ENCODE measurements around the gene RIPOR2. TPM values are rescaled to one million over a fixed set of nuclear protein-coding genes. Genes with fewer than 3 reads are reported as not detected.

The RIPOR2 gene
- total RNA-seq, 1 experiment from 2014 or later: 5.0 TPM

DNA sequence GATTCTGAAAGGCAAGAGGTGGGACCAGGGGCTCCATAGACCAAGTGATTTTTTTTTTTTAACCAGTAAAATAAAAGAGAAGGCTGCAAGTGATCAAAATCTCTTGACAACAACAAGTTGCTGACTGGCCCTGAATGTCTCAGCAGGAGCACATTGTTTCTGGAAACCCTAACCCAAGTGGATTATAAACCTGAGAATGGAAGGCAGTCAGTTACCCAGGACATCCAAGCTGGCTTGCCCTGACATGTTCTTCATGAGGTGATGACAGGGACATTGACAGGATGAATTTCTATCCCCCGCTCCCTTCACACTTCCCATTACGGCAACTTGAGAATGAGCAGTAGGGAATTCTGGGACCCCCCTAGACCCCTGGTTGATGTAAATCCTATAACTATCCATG, 49.6 kb upstream of the RIPOR2 start:
- Histone ChIP-seq H3K4me1 (ENCODE audit: insufficient read depth, low read length) (peaks cover 15% of the 10 kb centered on the region; the same call in 1 of the 2 replicates), H3K27me3 (ENCODE audit: insufficient read depth, low read length) (no peaks in the 10 kb centered on the region), H2BK5ac (ENCODE audit: insufficient read length, low read length) (no peak overlapping the region), H3K14ac (ENCODE audit: insufficient read depth, low read length) (no peak overlapping the region), H3K18ac (ENCODE audit: insufficient read length, low read depth, low read length) (no peak overlapping the region), H4K20me1 (ENCODE audit: control insufficient read depth, insufficient read depth, insufficient read length) (no peaks in the 10 kb centered on the region), H2BK120ac (ENCODE audit: low read depth, low read length, poor library complexity, severe bottlenecking) (peak overlapping the region; percentile 83), H3K27ac (ENCODE audit: insufficient read length, low read depth, low read length) (peak overlapping the region; percentile 65), H3K56ac (ENCODE audit: insufficient read length, low read depth, low read length) (no peak overlapping the region), H2AK5ac (ENCODE audit: insufficient read length, low read length) (no peak overlapping the region), H3K23ac (ENCODE audit: insufficient read length, low read depth, low read length) (no peak overlapping the region), H3T11ph (ENCODE audit: low read length) (no peak overlapping the region), H3K9ac (ENCODE audit: extremely low read depth, insufficient read length, low read length) (no peak overlapping the region), H3K79me1 (ENCODE audit: insufficient read depth, low read depth, low read length, poor library complexity, severe bottlenecking) (no peaks in the 10 kb centered on the region), H2BK20ac (ENCODE audit: low read depth, low read length, poor library complexity, severe bottlenecking) (no peak overlapping the region), H3K4ac (ENCODE audit: low read depth, low read length) (no peak overlapping the region; the same call in 1 of the 2 replicates), H2BK12ac (ENCODE audit: insufficient read length, low read depth, low read length) (no peak overlapping the region), H4K8ac (replicated peaks; ENCODE audit: insufficient read length, low read depth, low read length) (no peak overlapping the region), H3K79me2 (ENCODE audit: insufficient read depth, low read length) (no peaks in the 10 kb centered on the region), H4K5ac (ENCODE audit: insufficient read length, low read depth, low read length) (no peak overlapping the region), H2BK15ac (ENCODE audit: low read depth, low read length) (no peak overlapping the region; the same call in 1 of the 2 replicates), H4K91ac (ENCODE audit: insufficient read length, low read depth, low read length) (no peak overlapping the region), H3K4me2 (ENCODE audit: insufficient read depth, insufficient read length, low read length) (no peak overlapping the region), H2AFZ (ENCODE audit: low read length) (no peak overlapping the region), H3K23me2 (ENCODE audit: insufficient read length, low read depth, low read length, poor library complexity, severe bottlenecking) (no peaks in the 10 kb centered on the region), H3K9me3 (ENCODE audit: control insufficient read depth, low read depth, low read length) (no peaks in the 10 kb centered on the region)
- peak overlapping the region in 1 of 2 experiments; percentile 40; a peak in 2 of 5 replicates for H3K4me3 Mint-ChIP-seq
- no peaks in the 10 kb centered on the region; the same call in 1 of the 2 replicates for H3K27me3 Mint-ChIP-seq (ENCODE audit: low read depth)
- H3K36me3 Mint-ChIP-seq (ENCODE audit: insufficient read depth in 1 of 3, low read depth in 3 of 3): peaks cover 12 to 22% (median 13%) of the 10 kb centered on the region in 3 experiments
- peak; percentile 67 for DNase-seq
- TF ChIP-seq, protein P1, sequence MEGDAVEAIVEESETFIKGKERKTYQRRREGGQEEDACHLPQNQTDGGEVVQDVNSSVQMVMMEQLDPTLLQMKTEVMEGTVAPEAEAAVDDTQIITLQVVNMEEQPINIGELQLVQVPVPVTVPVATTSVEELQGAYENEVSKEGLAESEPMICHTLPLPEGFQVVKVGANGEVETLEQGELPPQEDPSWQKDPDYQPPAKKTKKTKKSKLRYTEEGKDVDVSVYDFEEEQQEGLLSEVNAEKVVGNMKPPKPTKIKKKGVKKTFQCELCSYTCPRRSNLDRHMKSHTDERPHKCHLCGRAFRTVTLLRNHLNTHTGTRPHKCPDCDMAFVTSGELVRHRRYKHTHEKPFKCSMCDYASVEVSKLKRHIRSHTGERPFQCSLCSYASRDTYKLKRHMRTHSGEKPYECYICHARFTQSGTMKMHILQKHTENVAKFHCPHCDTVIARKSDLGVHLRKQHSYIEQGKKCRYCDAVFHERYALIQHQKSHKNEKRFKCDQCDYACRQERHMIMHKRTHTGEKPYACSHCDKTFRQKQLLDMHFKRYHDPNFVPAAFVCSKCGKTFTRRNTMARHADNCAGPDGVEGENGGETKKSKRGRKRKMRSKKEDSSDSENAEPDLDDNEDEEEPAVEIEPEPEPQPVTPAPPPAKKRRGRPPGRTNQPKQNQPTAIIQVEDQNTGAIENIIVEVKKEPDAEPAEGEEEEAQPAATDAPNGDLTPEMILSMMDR (conservative IDR thresholded peaks at IDR 0.05): no peak
- WGBS (ENCODE audit: extremely low coverage, insufficient read length, low lambda C conversion rate): no CpG with 5 or more reads among the region's 2 CpGs
- H3K27ac Mint-ChIP-seq: peak overlapping the region; percentile 97 to 98 (median 97)
- peaks cover 10 to 18% of the 10 kb centered on the region in 2 experiments for H3K9me3 Mint-ChIP-seq
- H3K4me1 Mint-ChIP-seq: peaks cover 54 to 56% of the 10 kb centered on the region in 2 experiments

Measured in H9 (cell line).